Skeletal muscle tissue (tissue), 4 donors: ENCODE data around the gene LHFPL2. TPM values are rescaled to one million over a fixed set of nuclear protein-coding genes. Genes with fewer than 3 reads are reported as not detected.

Experiments
- H3K27ac ChIP-seq: one replicate; pipeline ENCODE4 v1.7.0; 2013; ENCODE audit warnings: mild to moderate bottlenecking, low read depth, low read length, inconsistent platforms
- H3K27me3 ChIP-seq, 3 donors: one replicate each; pipeline ENCODE4 v1.7.0; 2013; ENCODE audit warnings: low read length in 3 of 3; ENCODE audit not compliant: control insufficient read depth in 3 of 3, insufficient read depth in 3 of 3
- H3K36me3 ChIP-seq, 3 donors: one replicate each; pipeline ENCODE4 v1.7.0; 2013; ENCODE audit warnings: low read length in 3 of 3; ENCODE audit not compliant: control insufficient read depth in 3 of 3, insufficient read depth in 3 of 3
- H3K4me1 ChIP-seq, 3 donors: one replicate each; pipeline ENCODE4 v1.7.0; 2013; ENCODE audit warnings: low read length in 3 of 3, mild to moderate bottlenecking in 3 of 3; ENCODE audit not compliant: control insufficient read depth in 3 of 3, insufficient read depth in 3 of 3
- H3K4me3 ChIP-seq, 3 donors: one replicate each; pipeline ENCODE4 v1.7.0; 2013; ENCODE audit warnings: low read length in 3 of 3
- H3K9ac ChIP-seq, 3 donors: one replicate each; pipeline ENCODE4 v1.7.0; 2013; ENCODE audit warnings: low read length in 3 of 3, mild to moderate bottlenecking in 3 of 3, moderate library complexity in 2 of 3, low read depth in 1 of 3
- H3K9me3 ChIP-seq, 3 donors: one replicate each; pipeline ENCODE4 v1.7.0; 2013; ENCODE audit warnings: low read length in 3 of 3; ENCODE audit not compliant: control insufficient read depth in 3 of 3
- total RNA-seq: library from RNA; depleted of rRNA; stranded (reverse); fragments of >200 nt; gene quantifications from one replicate; pipeline ENCODE4 v1.2.3, GENCODE V29; 2014
- donor health status: Osteomylitis.

LHFPL2 gene
- total RNA-seq, 1 donor from 2014 or later = 54.8 TPM

DNA sequence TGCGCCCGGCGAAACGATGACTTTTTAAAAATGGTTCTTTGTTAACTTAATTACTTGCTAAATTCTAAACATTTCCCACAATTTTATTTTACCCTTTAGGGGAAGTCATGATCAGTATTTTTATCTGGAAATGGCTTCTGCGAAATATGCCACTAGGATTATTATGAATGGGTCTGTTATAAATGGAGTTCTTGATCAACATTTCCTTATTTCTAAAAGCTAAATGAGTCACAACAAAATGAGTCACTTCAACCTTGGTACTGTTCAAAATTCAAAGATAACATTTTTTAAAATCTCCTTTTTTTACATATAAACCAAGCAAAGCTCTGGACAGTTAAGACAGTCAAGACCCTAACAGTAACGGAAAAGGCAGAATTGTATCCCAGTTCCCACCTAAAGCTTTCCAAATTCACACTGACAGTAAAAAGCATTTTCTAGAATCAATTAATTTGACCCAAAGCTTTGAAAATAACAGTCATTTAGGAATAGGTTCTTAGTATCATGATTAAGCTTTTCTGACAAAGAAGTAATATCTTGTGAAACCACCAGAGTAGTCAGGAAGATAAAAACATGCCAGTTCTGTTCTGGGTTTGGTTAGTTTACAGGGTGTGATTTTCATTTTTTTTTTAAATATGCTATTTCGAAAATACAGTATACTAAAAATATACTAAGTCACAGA, 81.7 kb downstream of the LHFPL2 start:
- peaks cover 16 to 46% (median 26%) of the 10 kb centered on the region in 3 donors for H3K4me1 ChIP-seq
- H3K27me3 ChIP-seq = no peaks in the 10 kb centered on the region
- no peak overlapping the region for H3K9ac ChIP-seq
- no peaks in the 10 kb centered on the region for H3K36me3 ChIP-seq
- no peaks in the 10 kb centered on the region for H3K9me3 ChIP-seq
- H3K4me3 ChIP-seq = no peak overlapping the region
- H3K27ac ChIP-seq = no peak overlapping the region

- no peak overlapping the region for H3K9ac ChIP-seq
- H3K27me3 ChIP-seq = no peaks in the 10 kb centered on the region
- no peak overlapping the region for H3K4me3 ChIP-seq
- peaks cover 16 to 32% (median 23%) of the 10 kb centered on the region in 3 donors for H3K4me1 ChIP-seq
- no peaks in the 10 kb centered on the region for H3K36me3 ChIP-seq
- no peak overlapping the region for H3K27ac ChIP-seq
- no peaks in the 10 kb centered on the region for H3K9me3 ChIP-seq
These were observed 83.2 kb downstream of the LHFPL2 start for GRCh38 chr5:78565395-78565794.

- no peak overlapping the region for H3K9ac ChIP-seq
- H3K4me3 ChIP-seq = no peak overlapping the region
- H3K27me3 ChIP-seq = no peaks in the 10 kb centered on the region
- peaks cover 6 to 15% (median 10%) of the 10 kb centered on the region in 3 donors for H3K4me1 ChIP-seq
- no peaks in the 10 kb centered on the region for H3K36me3 ChIP-seq
- no peak overlapping the region for H3K27ac ChIP-seq
- no peaks in the 10 kb centered on the region for H3K9me3 ChIP-seq
These were observed 85.0 kb downstream of the LHFPL2 start for GRCh38 chr5:78563621-78564020.

- Histone ChIP-seq H3K9ac (no peak overlapping the region), H3K9me3 (no peaks in the 10 kb centered on the region), H3K27ac (no peak overlapping the region), H3K27me3 (no peaks in the 10 kb centered on the region), H3K4me1 (peaks cover 0 to 7% (median 4%) of the 10 kb centered on the region in 3 donors), H3K36me3 (no peaks in the 10 kb centered on the region), H3K4me3 (no peak overlapping the region)
These were observed 85.8 kb downstream of the LHFPL2 start for GRCh38 chr5:78562714-78563330.

GRCh38 chr5:78562001-78562400, 86.6 kb downstream of the LHFPL2 start:
- H3K9me3 ChIP-seq = no peaks in the 10 kb centered on the region
- H3K9ac ChIP-seq = no peak overlapping the region
- H3K36me3 ChIP-seq = no peaks in the 10 kb centered on the region
- no peak overlapping the region for H3K27ac ChIP-seq
- H3K27me3 ChIP-seq = no peaks in the 10 kb centered on the region
- peaks cover 0 to 4% (median 0%) of the 10 kb centered on the region in 3 donors for H3K4me1 ChIP-seq
- H3K4me3 ChIP-seq = no peak overlapping the region

DNA sequence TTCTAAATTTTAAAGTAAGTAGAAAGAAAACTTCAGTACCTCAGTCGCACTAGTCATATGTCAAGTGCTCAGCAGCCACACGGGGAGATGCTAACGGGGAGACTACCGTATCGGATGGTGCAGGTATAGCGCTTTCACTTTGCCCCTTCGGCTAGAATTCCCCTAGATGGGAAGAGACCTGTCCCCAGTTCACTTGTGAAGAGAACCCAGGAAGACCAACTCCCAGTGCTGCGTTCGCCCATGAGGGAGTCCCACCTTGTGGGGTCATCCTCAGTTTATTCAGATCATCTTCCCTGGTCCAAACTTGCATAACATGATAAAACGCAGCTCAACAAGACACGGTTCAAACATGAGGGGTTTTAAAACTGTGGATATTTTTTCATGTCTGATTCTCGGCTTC, 87.3 kb downstream of the LHFPL2 start:
- no peaks in the 10 kb centered on the region for H3K27me3 ChIP-seq
- no peak overlapping the region for H3K9ac ChIP-seq
- no peak overlapping the region for H3K27ac ChIP-seq
- H3K4me1 ChIP-seq = peaks cover 0 to 4% (median 0%) of the 10 kb centered on the region in 3 donors
- no peaks in the 10 kb centered on the region for H3K36me3 ChIP-seq
- no peaks in the 10 kb centered on the region for H3K9me3 ChIP-seq
- no peak overlapping the region for H3K4me3 ChIP-seq

GRCh38 chr5:78560000-78560855, 88.3 kb downstream of the LHFPL2 start:
- Histone ChIP-seq H3K27ac (no peak overlapping the region), H3K9ac (no peak overlapping the region), H3K4me3 (no peak overlapping the region), H3K27me3 (no peaks in the 10 kb centered on the region), H3K9me3 (no peaks in the 10 kb centered on the region), H3K4me1 (peaks cover 0 to 4% (median 0%) of the 10 kb centered on the region in 3 donors), H3K36me3 (no peaks in the 10 kb centered on the region)

DNA sequence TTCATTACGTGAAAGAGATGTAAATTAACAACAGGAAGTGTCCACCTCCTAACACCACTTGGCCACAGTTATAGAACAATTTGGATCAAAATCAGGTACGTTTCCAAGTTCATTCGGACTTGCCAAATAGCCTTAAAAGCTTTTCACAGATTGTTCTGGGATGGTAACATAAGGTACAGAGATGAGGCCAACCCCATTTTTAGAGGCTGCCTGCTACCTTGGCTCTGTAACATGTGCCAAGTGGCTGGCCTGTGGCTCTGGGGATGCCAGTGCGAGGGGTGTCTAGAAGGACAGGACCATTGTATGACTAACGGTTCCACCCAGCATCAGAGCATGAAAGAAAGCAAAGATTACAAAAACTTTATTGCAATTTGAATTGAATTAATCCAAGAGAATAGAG, 91.0 kb downstream of the LHFPL2 start:
- Histone ChIP-seq H3K4me3 (no peak overlapping the region), H3K27me3 (no peaks in the 10 kb centered on the region), H3K9me3 (no peaks in the 10 kb centered on the region), H3K4me1 (peaks cover under 1 to 6% (median 4%) of the 10 kb centered on the region in 3 donors), H3K9ac (no peak overlapping the region), H3K36me3 (no peaks in the 10 kb centered on the region), H3K27ac (no peak overlapping the region)

DNA sequence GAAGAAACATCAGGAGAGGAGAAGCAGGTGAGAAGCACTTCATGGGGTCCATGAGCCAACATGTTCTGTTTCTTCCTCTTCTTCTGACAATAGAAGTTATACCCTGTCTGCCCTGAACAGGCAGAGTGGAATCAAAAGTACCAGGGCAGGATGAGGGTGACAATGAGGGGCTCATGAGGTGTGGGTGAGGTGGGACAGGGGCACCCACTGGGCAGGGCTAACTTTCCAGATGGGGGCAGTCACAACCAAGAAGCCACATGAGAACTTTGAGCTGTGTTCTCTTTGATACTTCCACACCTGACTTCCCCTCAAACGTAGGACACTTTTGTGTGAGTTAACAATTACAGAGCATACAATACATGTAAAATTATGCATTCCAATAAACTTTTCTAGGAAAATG, 92.7 kb downstream of the LHFPL2 start:
- Histone ChIP-seq H3K4me1 (peaks cover 0 to 6% (median 4%) of the 10 kb centered on the region in 3 donors), H3K27me3 (no peaks in the 10 kb centered on the region), H3K27ac (no peak overlapping the region), H3K4me3 (no peak overlapping the region), H3K9ac (no peak overlapping the region), H3K9me3 (no peaks in the 10 kb centered on the region), H3K36me3 (no peaks in the 10 kb centered on the region)

DNA sequence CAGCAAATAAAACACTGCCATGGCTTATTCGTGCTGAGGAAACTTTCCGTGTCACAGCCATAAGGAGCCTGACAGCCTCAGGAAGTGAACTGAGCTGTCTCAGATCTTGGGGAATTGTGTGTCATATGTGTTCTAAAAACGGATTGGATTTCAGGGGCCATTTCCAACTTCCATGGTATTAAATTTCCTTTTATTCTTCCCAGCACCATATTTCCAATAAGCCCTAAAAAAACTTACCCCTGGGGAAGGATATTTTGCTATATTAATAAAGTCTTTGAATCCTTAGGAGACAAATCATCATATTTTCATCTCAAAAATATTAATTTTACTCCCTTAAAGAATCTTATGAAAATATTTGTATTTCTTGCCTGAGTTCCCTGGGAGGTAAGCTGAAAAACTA, 93.9 kb downstream of the LHFPL2 start:
- peaks cover 0 to 6% (median 4%) of the 10 kb centered on the region in 3 donors for H3K4me1 ChIP-seq
- H3K9me3 ChIP-seq = no peaks in the 10 kb centered on the region
- H3K4me3 ChIP-seq = no peak overlapping the region
- H3K36me3 ChIP-seq = no peaks in the 10 kb centered on the region
- no peaks in the 10 kb centered on the region for H3K27me3 ChIP-seq
- H3K9ac ChIP-seq = no peak overlapping the region
- H3K27ac ChIP-seq = no peak overlapping the region
